ENCODE data around the gene TNRC6C. TPM values are rescaled to one million over a fixed set of nuclear protein-coding genes. Genes with fewer than 3 reads are reported as not detected.
A peak's percentile ranks its signal among the peaks of the same experiment; 100 is the strongest.

The TNRC6C gene
- total and polyA plus RNA-seq, 2 of the 13 experiments (the other 11 are each of a cell fraction or from before 2014, with no cell fraction given), result 0.66 to 4.9 TPM

DNA sequence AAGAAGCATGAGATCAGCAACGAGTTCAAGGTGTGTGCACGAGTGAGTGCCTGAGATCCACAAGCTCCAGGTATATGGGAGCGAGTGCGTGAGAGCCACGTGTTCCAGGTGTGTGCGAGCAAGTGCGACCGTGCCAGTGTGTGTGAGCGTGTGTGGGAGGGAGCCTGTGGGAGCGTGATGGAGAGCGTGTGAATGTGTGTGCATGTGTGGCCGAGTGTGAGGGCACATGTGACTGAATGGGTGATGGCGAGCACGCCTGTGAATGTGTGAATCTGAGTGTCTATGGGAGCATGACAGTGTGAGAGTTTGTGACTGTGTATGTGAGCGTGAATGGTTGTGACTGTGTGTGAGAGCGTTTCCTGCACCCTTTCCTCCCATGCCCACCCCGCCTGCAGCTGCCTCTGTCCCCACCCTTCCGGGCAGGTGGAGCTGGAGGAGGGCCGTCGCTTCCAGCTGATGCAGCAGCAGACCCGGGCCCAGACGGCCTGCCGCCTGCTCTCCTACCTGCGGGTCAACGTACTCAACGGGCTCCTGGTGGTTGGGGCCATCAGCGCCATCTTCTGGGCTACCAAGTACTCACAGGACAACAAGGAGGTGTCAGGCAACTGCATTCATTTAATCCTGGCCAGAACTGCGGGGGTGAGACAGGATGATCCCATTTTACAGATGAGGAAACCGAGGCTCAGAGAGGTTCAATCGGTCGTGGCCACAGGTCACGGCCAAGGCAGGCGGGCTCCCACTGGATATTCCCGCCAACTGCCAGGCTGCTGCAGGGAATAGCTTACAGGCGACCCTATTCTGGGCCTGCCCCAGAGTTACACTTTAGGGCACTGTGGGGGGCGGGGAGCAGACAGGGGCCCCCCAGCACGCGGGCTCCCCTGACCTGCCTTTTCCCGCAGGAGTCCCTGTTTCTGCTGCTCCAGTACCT, 175.7 kb downstream of the TNRC6C start (continued):
- TF ChIP-seq CREM (IDR thresholded peaks at IDR 0.05), result no peak
- TF ChIP-seq CREM (CRISPR knock-in tag; IDR thresholded peaks at IDR 0.05), result no peak
- TF ChIP-seq GLI4 (CRISPR knock-in tag; IDR thresholded peaks at IDR 0.05; ENCODE audit: borderline replicate concordance), result no peak
- TF ChIP-seq, protein P1, sequence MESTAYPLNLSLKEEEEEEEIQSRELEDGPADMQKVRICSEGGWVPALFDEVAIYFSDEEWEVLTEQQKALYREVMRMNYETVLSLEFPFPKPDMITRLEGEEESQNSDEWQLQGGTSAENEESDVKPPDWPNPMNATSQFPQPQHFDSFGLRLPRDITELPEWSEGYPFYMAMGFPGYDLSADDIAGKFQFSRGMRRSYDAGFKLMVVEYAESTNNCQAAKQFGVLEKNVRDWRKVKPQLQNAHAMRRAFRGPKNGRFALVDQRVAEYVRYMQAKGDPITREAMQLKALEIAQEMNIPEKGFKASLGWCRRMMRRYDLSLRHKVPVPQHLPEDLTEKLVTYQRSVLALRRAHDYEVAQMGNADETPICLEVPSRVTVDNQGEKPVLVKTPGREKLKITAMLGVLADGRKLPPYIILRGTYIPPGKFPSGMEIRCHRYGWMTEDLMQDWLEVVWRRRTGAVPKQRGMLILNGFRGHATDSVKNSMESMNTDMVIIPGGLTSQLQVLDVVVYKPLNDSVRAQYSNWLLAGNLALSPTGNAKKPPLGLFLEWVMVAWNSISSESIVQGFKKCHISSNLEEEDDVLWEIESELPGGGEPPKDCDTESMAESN (CRISPR knock-in tag; conservative IDR thresholded peaks at IDR 0.05), result peak; percentile 72
- 0 out of 2 replicates have a peak, but pooled peaks have one; percentile 24 for TF ChIP-seq PPARG (CRISPR knock-in tag; conservative IDR thresholded peaks at IDR 0.05)
- peak; percentile 53; the same call in 1 of the 2 replicates for TF ChIP-seq FOXA3 (CRISPR knock-in tag; IDR thresholded peaks at IDR 0.05)
- TF ChIP-seq, protein P2, sequence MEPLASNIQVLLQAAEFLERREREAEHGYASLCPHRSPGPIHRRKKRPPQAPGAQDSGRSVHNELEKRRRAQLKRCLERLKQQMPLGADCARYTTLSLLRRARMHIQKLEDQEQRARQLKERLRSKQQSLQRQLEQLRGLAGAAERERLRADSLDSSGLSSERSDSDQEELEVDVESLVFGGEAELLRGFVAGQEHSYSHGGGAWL (CRISPR knock-in tag; IDR thresholded peaks at IDR 0.05), result no peak
- peak; percentile 72; the same call in 1 of the 2 replicates for TF ChIP-seq ZNF607 (CRISPR knock-in tag; IDR thresholded peaks at IDR 0.05; ENCODE audit: borderline replicate concordance)
- TF ChIP-seq ZNF547 (CRISPR knock-in tag; IDR thresholded peaks at IDR 0.05), result no peak
- peak; percentile 38; the same call in 1 of the 2 replicates for TF ChIP-seq ZNF563 (CRISPR knock-in tag; IDR thresholded peaks at IDR 0.05)
- TF ChIP-seq SAP130 (CRISPR knock-in tag; IDR thresholded peaks at IDR 0.05; ENCODE audit: low read depth), result peak; percentile 47
- TF ChIP-seq ZNF260 (CRISPR knock-in tag; IDR thresholded peaks at IDR 0.05; ENCODE audit: borderline replicate concordance, low read depth), result no peak
- peak; percentile 67; the same call in 1 of the 2 replicates for TF ChIP-seq ATF7-NPFF (CRISPR knock-in tag; IDR thresholded peaks at IDR 0.05; ENCODE audit: low read depth)
- TF ChIP-seq KLF11 (CRISPR knock-in tag; IDR thresholded peaks at IDR 0.05), result no peak
- TF ChIP-seq ZNF446 (CRISPR knock-in tag; IDR thresholded peaks at IDR 0.05), result no peak
- TF ChIP-seq ZNF614 (CRISPR knock-in tag; IDR thresholded peaks at IDR 0.05; ENCODE audit: borderline replicate concordance), result peak; percentile 69; the same call in 1 of the 2 replicates
- TF ChIP-seq, protein P3, sequence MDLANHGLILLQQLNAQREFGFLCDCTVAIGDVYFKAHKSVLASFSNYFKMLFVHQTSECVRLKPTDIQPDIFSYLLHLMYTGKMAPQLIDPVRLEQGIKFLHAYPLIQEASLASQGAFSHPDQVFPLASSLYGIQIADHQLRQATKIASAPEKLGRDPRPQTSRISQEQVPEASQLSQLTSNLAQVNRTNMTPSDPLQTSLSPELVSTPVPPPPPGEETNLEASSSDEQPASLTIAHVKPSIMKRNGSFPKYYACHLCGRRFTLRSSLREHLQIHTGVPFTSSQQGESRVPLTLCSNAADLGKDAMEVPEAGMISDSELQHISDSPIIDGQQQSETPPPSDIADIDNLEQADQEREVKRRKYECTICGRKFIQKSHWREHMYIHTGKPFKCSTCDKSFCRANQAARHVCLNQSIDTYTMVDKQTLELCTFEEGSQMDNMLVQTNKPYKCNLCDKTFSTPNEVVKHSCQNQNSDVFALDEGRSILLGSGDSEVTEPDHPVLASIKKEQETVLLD (CRISPR knock-in tag; IDR thresholded peaks at IDR 0.05; ENCODE audit: low read depth), result no peak
- no peak for TF ChIP-seq ZNF10 (CRISPR knock-in tag; IDR thresholded peaks at IDR 0.05; ENCODE audit: borderline replicate concordance, low read depth)
- TF ChIP-seq, protein P4, sequence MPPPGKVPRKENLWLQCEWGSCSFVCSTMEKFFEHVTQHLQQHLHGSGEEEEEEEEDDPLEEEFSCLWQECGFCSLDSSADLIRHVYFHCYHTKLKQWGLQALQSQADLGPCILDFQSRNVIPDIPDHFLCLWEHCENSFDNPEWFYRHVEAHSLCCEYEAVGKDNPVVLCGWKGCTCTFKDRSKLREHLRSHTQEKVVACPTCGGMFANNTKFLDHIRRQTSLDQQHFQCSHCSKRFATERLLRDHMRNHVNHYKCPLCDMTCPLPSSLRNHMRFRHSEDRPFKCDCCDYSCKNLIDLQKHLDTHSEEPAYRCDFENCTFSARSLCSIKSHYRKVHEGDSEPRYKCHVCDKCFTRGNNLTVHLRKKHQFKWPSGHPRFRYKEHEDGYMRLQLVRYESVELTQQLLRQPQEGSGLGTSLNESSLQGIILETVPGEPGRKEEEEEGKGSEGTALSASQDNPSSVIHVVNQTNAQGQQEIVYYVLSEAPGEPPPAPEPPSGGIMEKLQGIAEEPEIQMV (CRISPR knock-in tag; IDR thresholded peaks at IDR 0.05; ENCODE audit: low read depth), result peak; percentile 46; the same call in 1 of the 2 replicates
- 0 out of 2 replicates have a peak, but pooled peaks have one; percentile 7 for TF ChIP-seq HNRNPL (IDR thresholded peaks at IDR 0.05; ENCODE audit: low read depth, low read length)
- TF ChIP-seq PAWR (CRISPR knock-in tag; IDR thresholded peaks at IDR 0.05; ENCODE audit: borderline replicate concordance), result no peak
- TF ChIP-seq ZNF264 (CRISPR knock-in tag; IDR thresholded peaks at IDR 0.05), result no peak
